Activated CD8-positive, alpha-beta T cell treated with anti-CD3 and anti-CD28 coated beads, Interleukin-2, amount 10 ng/mL, durations not matched to agents 7 days and 5 days (primary cell): ENCODE measurements around the gene RNU6-8. TPM values are rescaled to one million over a fixed set of nuclear protein-coding genes. Genes with fewer than 3 reads are reported as not detected.
A peak's percentile ranks its signal among the peaks of the same experiment; 100 is the strongest.

ENCODE experiments used
- ATAC-seq: fragments of 150-1000 bp; cut with Tn5 transposase; one replicate; pipeline ENCODE4 v1.10.0; 2021; ENCODE audit warnings: moderate library complexity
- CTCF ChIA-PET: fragments of 350-600 bp; sonication (Branson Sonifier 250); formaldehyde crosslinking; loops from one replicate; lab custom pipeline; 2021; ENCODE audit warnings: antibody characterized with exemption; lab: Charles Lee
- POLR2A ChIA-PET: fragments of 350-600 bp; sonication (Branson Sonifier 250); formaldehyde crosslinking; loops from one replicate; lab custom pipeline; 2021; ENCODE audit warnings: antibody characterized with exemption; lab: Charles Lee
- DNase-seq: peaks from one replicate; pipeline ENCODE4 v3.0.0-alpha.2; 2020
- H3K27ac Mint-ChIP-seq: one replicate; pipeline ENCODE4 v1.8.0; 2021; ENCODE audit warnings: mild to moderate bottlenecking, mixed read lengths
- H3K27me3 Mint-ChIP-seq: one replicate; pipeline ENCODE4 v1.8.0; 2021; ENCODE audit warnings: low read depth, mixed read lengths
- H3K36me3 Mint-ChIP-seq: one replicate; pipeline ENCODE4 v1.8.0; 2021; ENCODE audit warnings: low read depth, mixed read lengths
- H3K4me1 Mint-ChIP-seq: one replicate; pipeline ENCODE4 v1.8.0; 2021; ENCODE audit warnings: low read depth, mixed read lengths
- H3K4me3 Mint-ChIP-seq: one replicate; pipeline ENCODE4 v1.8.0; 2021; ENCODE audit warnings: mild to moderate bottlenecking, mixed read lengths
- H3K9me3 Mint-ChIP-seq: one replicate; pipeline ENCODE4 v1.8.0; 2022; ENCODE audit warnings: mixed read lengths; ENCODE audit not compliant: insufficient read depth
- total RNA-seq, 2 experiments: library from RNA; stranded (reverse); gene quantifications; one replicate each; pipeline ENCODE4 v1.2.3, GENCODE V29; 2021

RNU6-8 gene
- total RNA-seq, 2 experiments from 2014 or later: not detected

DNA sequence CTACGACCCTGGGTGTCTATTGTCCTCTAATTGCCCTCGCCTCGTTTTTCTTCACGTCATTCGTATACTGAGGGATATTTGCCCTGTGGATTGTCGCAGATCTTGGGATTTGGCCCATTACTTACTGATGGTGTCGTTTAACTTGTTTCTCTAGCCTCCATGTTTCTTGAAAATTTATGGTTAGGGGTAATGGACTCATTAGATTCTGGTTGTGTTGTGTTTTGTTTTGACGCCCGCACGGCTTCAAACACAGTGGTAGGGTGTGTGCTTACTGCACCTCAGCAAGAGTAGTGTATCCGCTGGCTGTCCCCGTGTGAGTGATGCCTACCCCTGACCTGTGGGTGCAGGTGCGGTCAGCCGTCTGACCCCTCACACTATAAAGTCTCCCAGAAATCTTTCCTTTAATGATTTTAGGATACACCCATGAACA is 874 bp upstream of the RNU6-8 start:
- peak; percentile 45 for DNase-seq
- Mint-ChIP-seq H3K9me3 (no peaks in the 10 kb centered on the region), H3K4me1 (peaks cover 51% of the 10 kb centered on the region), H3K27ac (peak overlapping the region; percentile 99), H3K4me3 (peak overlapping the region; percentile 82), H3K36me3 (peaks cover 5% of the 10 kb centered on the region), H3K27me3 (peaks cover 2% of the 10 kb centered on the region)
- CTCF ChIA-PET: interaction anchor here (0.8 to 1.9 kb wide), 2 partner anchors 50 to 130 kb away, joined by 5 to 6 read pairs; no protein-coding TSS in a partner anchor
- POLR2A ChIA-PET: no interaction called here
- peak; percentile 12 for ATAC-seq

DNA sequence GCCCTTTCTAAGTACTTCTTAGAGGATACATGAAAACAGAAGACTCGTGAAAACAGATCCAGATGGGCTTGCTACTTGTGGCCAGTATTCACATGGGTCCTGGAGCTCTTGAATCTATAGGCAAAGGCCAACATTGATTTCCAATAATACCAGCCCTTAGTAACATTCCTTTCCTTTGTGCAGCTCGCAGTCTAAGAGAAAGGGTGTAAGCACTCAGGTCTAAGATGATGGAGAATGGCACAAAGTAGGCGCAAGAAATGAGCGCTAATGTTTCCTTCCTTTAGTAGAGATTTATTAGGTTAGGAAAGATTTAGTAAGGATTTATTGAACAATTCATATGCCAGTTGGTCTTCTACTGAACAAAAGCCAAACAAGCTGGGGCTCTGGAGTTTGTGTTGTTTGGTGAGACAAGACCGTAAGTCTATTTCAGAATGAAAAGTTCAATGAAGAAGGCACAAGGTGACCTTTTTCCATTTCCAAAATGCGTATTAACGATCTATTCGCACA is 525 bp downstream of the RNU6-8 start:
- Mint-ChIP-seq H3K9me3 (no peaks in the 10 kb centered on the region), H3K36me3 (peaks cover 5% of the 10 kb centered on the region), H3K27ac (peak overlapping the region; percentile 99), H3K27me3 (no peaks in the 10 kb centered on the region), H3K4me1 (peaks cover 51% of the 10 kb centered on the region), H3K4me3 (peak overlapping the region; percentile 82)
- ChIA-PET POLR2A (interaction anchor here (1.5 kb wide), 1 partner anchor 124 kb away, joined by 7 read pairs; no protein-coding TSS in a partner anchor), CTCF (interaction anchor here (1.9 kb wide), 1 partner anchor 52 kb away, joined by 6 read pairs; no protein-coding TSS in a partner anchor)
- no peak for DNase-seq
- no peak for ATAC-seq

DNA sequence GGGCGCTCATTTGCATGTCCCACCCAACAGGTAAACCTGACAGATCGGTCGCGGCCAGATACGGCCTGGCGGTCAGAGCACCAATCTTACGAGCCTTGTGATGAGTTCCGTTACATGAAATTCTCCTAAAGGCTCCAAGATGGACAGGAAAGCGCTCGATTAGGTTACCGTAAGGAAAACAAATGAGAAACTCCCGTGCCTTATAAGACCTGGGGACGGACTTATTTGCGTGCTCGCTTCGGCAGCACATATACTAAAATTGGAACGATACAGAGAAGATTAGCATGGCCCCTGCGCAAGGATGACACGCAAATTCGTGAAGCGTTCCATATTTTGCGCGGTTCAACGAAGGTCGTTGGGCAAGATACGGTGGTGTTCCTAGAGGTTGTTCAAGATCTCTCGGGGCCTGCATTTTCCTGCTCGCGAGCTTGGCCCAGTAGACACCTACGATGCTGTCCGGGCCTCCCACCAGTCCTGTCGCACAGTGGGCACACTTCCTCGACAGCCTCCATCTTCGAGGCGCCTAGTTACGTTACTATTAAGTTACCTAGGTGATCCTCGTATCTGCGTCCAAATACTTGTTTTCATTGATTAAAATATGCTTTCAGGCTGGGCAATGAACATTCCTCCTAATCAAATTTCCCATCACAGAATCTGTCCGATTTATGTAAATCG is 1.1 kb downstream of the RNU6-8 start, which contains the start of gene RNU6-7:
Gene RNU6-7 (plus strand): TSS at position 230 of the 675 bp plus-strand sequence.
- Mint-ChIP-seq H3K4me1 (peaks cover 51% of the 10 kb centered on the region), H3K9me3 (no peaks in the 10 kb centered on the region), H3K36me3 (peaks cover 5% of the 10 kb centered on the region), H3K27me3 (no peaks in the 10 kb centered on the region), H3K4me3 (peak within 1 kb of the TSS; percentile 82), H3K27ac (peak within 1 kb of the TSS; percentile 99)
- CTCF ChIA-PET: interaction anchor here (1.9 kb wide), 1 partner anchor 52 kb away, joined by 6 read pairs; no protein-coding TSS in a partner anchor
- POLR2A ChIA-PET: interaction anchor here (1.5 kb wide), 1 partner anchor 124 kb away, joined by 7 read pairs; no protein-coding TSS in a partner anchor
- no peak for ATAC-seq
- DNase-seq: peak; percentile 42

DNA sequence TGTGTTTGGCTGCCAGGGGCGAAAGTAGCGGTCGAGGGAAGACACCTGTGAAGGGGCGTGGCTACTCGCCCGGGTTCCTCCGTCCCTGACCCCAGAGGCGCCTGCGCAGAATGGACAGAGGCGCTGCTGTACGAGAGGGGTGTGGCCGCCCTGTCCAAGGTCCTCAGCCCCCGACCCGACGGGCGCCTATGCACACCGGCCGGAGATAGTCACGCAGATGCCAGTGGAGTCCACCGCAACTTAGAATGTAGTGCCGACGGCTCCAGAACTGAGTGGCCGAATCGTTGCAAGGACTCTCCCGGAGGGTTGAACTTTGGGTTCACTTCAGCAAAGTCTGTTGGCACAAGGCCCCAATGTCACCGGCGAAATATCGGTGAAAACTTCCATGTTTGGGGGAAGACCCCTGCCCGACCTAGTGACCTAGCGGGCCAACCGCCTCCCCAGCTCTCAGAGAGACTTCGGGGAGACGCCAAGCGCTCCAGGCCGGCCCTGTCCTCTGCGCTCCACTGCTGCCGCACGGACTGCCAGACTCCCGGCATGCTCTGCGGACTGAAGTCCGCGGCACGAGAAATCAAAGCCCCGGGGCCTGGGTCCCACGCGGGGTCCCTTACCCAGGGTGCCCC is 1.8 kb downstream of the RNU6-8 start:
- Mint-ChIP-seq H3K9me3 (no peaks in the 10 kb centered on the region), H3K27ac (peak overlapping the region; percentile 99), H3K4me1 (peaks cover 46% of the 10 kb centered on the region), H3K36me3 (peaks cover 5% of the 10 kb centered on the region), H3K4me3 (peak overlapping the region; percentile 82), H3K27me3 (no peaks in the 10 kb centered on the region)
- ChIA-PET POLR2A (no interaction called here), CTCF (no interaction called here)
- peak; percentile 82 for DNase-seq
- ATAC-seq: peak; percentile 59

DNA sequence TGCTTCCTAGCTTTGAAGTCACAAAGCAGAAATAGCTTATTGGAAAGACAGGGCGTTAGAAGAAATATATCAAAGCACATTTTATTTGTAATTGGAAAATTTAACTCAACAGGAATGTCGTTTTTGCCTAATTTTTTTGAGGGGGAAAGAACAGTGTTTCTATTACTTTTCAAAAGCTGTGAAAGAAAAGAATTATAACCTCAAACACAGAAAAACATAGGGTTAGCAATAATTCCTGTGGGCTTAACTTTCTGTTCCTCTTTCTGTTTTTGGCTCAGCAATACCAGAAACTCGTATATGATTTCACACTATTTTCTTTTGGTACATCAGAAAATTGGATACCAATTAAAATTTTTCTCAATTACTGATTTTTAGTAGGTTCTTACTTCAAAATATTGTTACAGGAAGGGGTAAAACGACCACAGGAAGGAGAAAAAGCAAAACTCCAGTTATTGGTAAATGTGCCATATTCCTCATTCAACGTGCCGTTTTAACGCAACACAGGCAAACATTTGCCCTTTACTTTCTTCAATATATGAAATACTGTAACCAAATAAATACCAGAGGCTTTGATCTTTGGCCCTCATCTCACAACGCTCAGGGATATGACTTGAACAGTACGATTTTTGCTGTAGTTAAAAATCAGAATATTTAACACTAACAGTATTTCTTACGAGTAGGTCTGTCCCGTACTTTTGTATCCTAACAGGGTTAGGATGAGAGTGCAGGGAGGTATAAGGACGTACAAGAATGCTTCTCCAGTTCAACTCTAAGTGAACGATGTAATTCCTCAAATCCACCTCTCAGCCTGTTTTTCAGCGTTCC is 2.5 kb downstream of the RNU6-8 start:
- H3K36me3 Mint-ChIP-seq: peaks cover 5% of the 10 kb centered on the region
- H3K9me3 Mint-ChIP-seq: no peaks in the 10 kb centered on the region
- peak overlapping the region; percentile 99 for H3K27ac Mint-ChIP-seq
- DNase-seq: no peak
- ATAC-seq: no peak
- H3K4me1 Mint-ChIP-seq: peaks cover 38% of the 10 kb centered on the region
- ChIA-PET POLR2A (interaction anchor here (2.5 kb wide), 1 partner anchor 123 kb away, joined by 6 read pairs; no protein-coding TSS in a partner anchor), CTCF (interaction anchor here (1.5 to 1.9 kb wide), 3 partner anchors 52 to 123 kb away, joined by 3 to 7 read pairs (median 4); no protein-coding TSS in a partner anchor)
- no peaks in the 10 kb centered on the region for H3K27me3 Mint-ChIP-seq
- H3K4me3 Mint-ChIP-seq: peak overlapping the region; percentile 82

DNA sequence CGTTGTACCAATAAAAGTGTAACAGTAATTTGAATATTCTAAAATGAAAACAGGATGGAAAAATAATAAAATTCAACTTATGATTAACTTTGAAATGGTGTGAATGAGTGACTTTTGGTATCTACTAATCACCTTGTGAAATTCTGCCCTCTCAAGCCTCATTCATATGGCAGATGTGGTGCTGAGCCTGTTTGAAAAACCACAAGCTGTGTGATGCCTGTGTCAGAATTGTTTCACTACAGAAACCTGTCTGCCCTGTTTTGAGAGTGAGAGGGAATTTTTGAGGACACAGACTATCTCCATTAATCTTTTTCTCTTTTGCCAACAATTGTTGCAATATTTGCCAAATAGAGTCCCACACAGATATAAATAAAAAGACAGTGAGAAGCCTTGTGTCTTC is 5.2 kb downstream of the RNU6-8 start:
- Mint-ChIP-seq H3K27ac (no peak overlapping the region), H3K9me3 (no peaks in the 10 kb centered on the region), H3K36me3 (peaks cover 1% of the 10 kb centered on the region), H3K27me3 (peaks cover 3% of the 10 kb centered on the region), H3K4me3 (no peak overlapping the region), H3K4me1 (peaks cover 25% of the 10 kb centered on the region)
- CTCF ChIA-PET: interaction anchor here (0.7 to 1.5 kb wide), 2 partner anchors 124 to 1068 kb away, joined by 3 to 4 read pairs; no protein-coding TSS in a partner anchor
- POLR2A ChIA-PET: interaction anchor here (2.5 kb wide), 1 partner anchor 120 kb away, joined by 6 read pairs; no protein-coding TSS in a partner anchor
- ATAC-seq (no peak), DNase-seq (no peak)

DNA sequence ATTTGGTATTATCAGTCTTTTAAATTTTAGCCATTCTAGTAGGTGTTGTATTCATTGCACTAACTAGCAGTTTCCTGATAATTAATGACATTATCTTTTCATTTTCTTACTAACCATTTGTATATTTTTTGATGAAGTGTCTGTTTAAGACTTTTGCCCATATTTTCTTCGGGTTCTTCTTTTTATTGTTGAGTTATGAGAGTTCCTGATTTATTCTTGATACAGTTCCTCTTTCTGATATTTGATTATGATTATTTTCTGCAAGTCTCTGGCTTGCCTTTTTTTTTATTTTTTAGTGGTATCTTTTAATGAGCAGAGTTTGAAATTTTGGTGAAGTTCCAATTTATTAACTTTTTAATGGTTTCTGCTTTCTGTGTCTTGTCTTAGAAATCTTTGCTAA is 7.4 kb downstream of the RNU6-8 start:
- H3K27me3 Mint-ChIP-seq: peaks cover 5% of the 10 kb centered on the region
- H3K9me3 Mint-ChIP-seq: no peaks in the 10 kb centered on the region
- ChIA-PET POLR2A (no interaction called here), CTCF (no interaction called here)
- no peak overlapping the region for H3K4me3 Mint-ChIP-seq
- H3K4me1 Mint-ChIP-seq: peaks cover 3% of the 10 kb centered on the region
- H3K27ac Mint-ChIP-seq: no peak overlapping the region
- H3K36me3 Mint-ChIP-seq: no peaks in the 10 kb centered on the region
- ATAC-seq (no peak), DNase-seq (no peak)

DNA sequence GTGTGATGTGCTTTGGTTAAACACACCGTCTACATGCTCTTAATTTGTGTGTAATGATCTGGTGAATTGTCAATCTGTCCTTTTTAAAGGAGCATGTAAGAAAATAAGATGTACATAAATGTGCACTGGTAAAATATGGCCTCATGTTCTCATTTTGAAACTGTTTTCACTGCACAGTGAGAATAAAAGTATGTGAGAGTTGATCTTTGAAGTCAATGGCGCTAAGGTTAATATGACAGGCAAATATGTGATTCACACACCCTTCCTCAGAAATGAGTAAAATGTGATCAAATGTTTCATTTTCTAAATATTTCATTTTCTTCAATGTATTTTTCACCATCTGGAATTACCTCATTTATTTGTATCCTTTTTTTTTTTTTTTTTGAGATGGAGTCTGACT is 9.5 kb downstream of the RNU6-8 start:
- H3K4me1 Mint-ChIP-seq: peaks cover 2% of the 10 kb centered on the region
- H3K4me3 Mint-ChIP-seq: no peak overlapping the region
- H3K9me3 Mint-ChIP-seq: no peaks in the 10 kb centered on the region
- no peak for ATAC-seq
- ChIA-PET CTCF (no interaction called here), POLR2A (no interaction called here)
- peaks cover 7% of the 10 kb centered on the region for H3K27me3 Mint-ChIP-seq
- no peaks in the 10 kb centered on the region for H3K36me3 Mint-ChIP-seq
- no peak for DNase-seq
- no peak overlapping the region for H3K27ac Mint-ChIP-seq

DNA sequence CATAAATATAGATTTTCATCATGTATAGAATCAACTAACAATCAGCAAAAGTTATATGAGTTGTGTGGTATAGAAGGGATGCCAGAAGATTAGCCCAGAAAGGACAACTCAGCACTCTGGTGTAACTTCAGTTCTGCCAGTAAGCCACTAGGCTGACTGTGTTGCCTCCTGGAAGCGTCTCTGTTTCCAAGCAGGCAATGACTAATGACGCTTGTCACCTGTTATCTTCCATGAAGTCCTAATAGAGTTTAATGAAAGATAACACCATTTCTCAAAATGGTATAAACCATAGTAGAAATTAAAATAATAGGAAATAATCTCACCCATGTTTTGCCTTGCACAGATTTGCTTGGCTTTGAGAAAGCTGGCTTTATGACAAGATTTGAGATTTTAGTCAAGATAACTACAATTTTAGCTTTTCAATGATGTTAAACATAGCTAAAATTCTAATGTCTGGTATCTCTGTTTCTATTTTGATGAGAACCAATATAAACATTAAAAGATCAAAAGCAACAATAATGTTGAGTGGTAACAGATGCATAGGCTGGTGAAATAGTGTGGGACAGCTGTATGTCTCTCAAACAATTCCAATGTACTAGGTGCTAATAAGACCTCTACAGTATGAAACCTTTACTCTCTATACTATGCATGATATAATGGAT is 10.2 kb downstream of the RNU6-8 start:
- Mint-ChIP-seq H3K27me3 (peaks cover 7% of the 10 kb centered on the region), H3K9me3 (no peaks in the 10 kb centered on the region), H3K36me3 (no peaks in the 10 kb centered on the region), H3K4me1 (peaks cover 2% of the 10 kb centered on the region), H3K4me3 (no peak overlapping the region), H3K27ac (no peak overlapping the region)
- no peak for ATAC-seq
- ChIA-PET POLR2A (no interaction called here), CTCF (no interaction called here)
- no peak for DNase-seq

DNA sequence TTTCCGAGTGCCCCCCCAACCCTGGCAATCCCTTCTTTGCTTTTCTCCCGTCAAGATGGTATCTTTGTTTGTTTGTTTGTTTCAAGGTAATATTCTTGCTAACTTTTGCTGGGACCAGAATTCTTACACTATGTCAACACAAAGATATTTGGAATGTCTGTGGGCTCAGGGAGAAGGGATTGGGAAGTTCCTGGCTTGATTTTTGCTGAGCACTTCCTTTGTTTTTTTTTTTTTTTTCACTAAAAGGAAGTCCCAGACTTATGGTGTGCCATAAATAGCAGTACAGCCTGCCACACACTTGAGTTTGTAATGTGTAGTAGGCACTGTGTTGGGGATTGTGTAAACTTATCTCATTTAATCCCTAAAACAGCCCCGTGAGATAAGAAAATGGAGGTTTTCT is 12.4 kb downstream of the RNU6-8 start:
- ChIA-PET POLR2A (no interaction called here), CTCF (no interaction called here)
- H3K4me1 Mint-ChIP-seq: peaks cover 6% of the 10 kb centered on the region
- H3K9me3 Mint-ChIP-seq: no peaks in the 10 kb centered on the region
- H3K27me3 Mint-ChIP-seq: peaks cover 7% of the 10 kb centered on the region
- H3K4me3 Mint-ChIP-seq: no peak overlapping the region
- no peak overlapping the region for H3K27ac Mint-ChIP-seq
- ATAC-seq: no peak
- DNase-seq: no peak
- H3K36me3 Mint-ChIP-seq: peaks cover 1% of the 10 kb centered on the region

DNA sequence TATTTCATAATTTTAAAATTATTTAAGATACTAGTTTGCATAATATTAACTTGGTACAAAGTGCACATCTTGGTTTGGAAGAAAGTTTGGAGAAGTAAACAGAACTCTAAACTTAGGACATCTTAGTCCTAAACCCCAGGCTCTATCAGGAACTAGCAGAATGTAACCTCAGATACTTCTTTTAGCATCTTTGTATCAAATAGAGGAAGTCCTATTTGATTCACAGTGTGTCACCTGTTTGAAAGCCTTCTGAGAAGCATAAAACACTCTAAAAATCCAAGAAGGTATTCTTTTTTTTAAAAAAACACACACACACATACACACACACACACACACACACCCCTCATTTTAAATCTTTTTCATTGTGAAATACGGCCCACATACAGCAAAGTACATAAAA is 13.3 kb downstream of the RNU6-8 start:
- ChIA-PET CTCF (no interaction called here), POLR2A (no interaction called here)
- H3K36me3 Mint-ChIP-seq: peaks cover 1% of the 10 kb centered on the region
- peaks cover 7% of the 10 kb centered on the region for H3K27me3 Mint-ChIP-seq
- H3K27ac Mint-ChIP-seq: no peak overlapping the region
- H3K4me1 Mint-ChIP-seq: peaks cover 6% of the 10 kb centered on the region
- H3K4me3 Mint-ChIP-seq: no peak overlapping the region
- peaks cover 5% of the 10 kb centered on the region for H3K9me3 Mint-ChIP-seq
- no peak for ATAC-seq
- DNase-seq: no peak
